ENCODE results near the gene PDP2. TPM values are rescaled to one million over a fixed set of nuclear protein-coding genes. Genes with fewer than 3 reads are reported as not detected.

The PDP2 gene
- total and polyA plus RNA-seq, 2 donors from 2014 or later, result 5.1 to 9.2 TPM

DNA sequence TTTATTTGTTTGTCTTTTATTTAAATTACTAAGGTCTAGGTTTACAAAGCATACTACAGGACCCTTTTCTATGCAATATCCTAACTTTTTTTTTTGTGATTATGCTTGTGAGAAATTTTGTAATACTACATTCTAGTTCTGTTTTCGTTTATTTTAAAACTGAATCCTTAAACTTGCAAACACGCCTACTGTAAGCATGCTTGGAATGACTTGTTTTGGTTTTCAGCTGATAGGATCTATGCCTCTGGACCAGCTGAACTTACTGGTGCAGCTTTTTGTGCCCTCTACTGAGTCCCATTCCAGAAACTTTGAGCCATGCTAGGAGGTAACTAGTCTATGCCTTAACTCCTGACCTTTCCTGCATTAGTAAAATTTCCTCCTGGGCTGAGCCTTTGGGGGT lies 6.0 kb downstream of the PDP2 start:
- Histone ChIP-seq H3K36me3 (ENCODE audit: control insufficient read depth in 2 of 3, insufficient read depth in 3 of 3, low read length in 3 of 3) (peaks cover 5 to 18% (median 16%) of the 10 kb centered on the region in 3 donors), H3K27ac (ENCODE audit: low read depth in 2 of 2, low read length in 2 of 2) (peak overlapping the region in 1 of 2 donors; percentile 3), H3K4me3 (ENCODE audit: low read length in 3 of 3) (peak overlapping the region in 1 of 3 donors; percentile 26), H3K27me3 (ENCODE audit: control insufficient read depth, insufficient read depth, low read length) (no peaks in the 10 kb centered on the region), H3K9me3 (ENCODE audit: control insufficient read depth in 2 of 3, insufficient read depth in 1 of 3, low read length in 3 of 3) (no peaks in the 10 kb centered on the region), H3K4me1 (ENCODE audit: control insufficient read depth in 2 of 3, insufficient read depth in 2 of 3, low read depth in 1 of 3, low read length in 3 of 3) (peaks cover 0 to 17% (median 14%) of the 10 kb centered on the region in 3 donors), H3K9ac (ENCODE audit: low read length in 3 of 3) (no peak overlapping the region)
- TF ChIP-seq, protein P1, sequence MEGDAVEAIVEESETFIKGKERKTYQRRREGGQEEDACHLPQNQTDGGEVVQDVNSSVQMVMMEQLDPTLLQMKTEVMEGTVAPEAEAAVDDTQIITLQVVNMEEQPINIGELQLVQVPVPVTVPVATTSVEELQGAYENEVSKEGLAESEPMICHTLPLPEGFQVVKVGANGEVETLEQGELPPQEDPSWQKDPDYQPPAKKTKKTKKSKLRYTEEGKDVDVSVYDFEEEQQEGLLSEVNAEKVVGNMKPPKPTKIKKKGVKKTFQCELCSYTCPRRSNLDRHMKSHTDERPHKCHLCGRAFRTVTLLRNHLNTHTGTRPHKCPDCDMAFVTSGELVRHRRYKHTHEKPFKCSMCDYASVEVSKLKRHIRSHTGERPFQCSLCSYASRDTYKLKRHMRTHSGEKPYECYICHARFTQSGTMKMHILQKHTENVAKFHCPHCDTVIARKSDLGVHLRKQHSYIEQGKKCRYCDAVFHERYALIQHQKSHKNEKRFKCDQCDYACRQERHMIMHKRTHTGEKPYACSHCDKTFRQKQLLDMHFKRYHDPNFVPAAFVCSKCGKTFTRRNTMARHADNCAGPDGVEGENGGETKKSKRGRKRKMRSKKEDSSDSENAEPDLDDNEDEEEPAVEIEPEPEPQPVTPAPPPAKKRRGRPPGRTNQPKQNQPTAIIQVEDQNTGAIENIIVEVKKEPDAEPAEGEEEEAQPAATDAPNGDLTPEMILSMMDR (IDR thresholded peaks at IDR 0.05; ENCODE audit: borderline replicate concordance, extremely low read depth, insufficient read depth), result no peak
- no peak for FAIRE-seq
- intact Hi-C loops (cut with DNase I), result no loop called here
- no peak for DNase-seq

GRCh38 chr16:66886914-66887313 lies 6.6 kb downstream of the PDP2 start:
- peak overlapping the region in 1 of 2 donors; percentile 3 for H3K27ac ChIP-seq (ENCODE audit: low read depth in 2 of 2, low read length in 2 of 2)
- peaks cover 0 to 17% (median 15%) of the 10 kb centered on the region in 3 donors for H3K4me1 ChIP-seq (ENCODE audit: control insufficient read depth in 2 of 3, insufficient read depth in 2 of 3, low read depth in 1 of 3, low read length in 3 of 3)
- H3K36me3 ChIP-seq (ENCODE audit: control insufficient read depth in 2 of 3, insufficient read depth in 3 of 3, low read length in 3 of 3), result peaks cover 5 to 18% (median 16%) of the 10 kb centered on the region in 3 donors
- intact Hi-C loops (cut with DNase I), result no loop called here
- FAIRE-seq (no peak), DNase-seq (no peak)
- no peak overlapping the region for H3K9ac ChIP-seq (ENCODE audit: low read length in 3 of 3)
- H3K27me3 ChIP-seq (ENCODE audit: control insufficient read depth, insufficient read depth, low read length), result no peaks in the 10 kb centered on the region
- H3K4me3 ChIP-seq (ENCODE audit: low read length in 3 of 3), result peak overlapping the region in 1 of 3 donors; percentile 26
- no peaks in the 10 kb centered on the region for H3K9me3 ChIP-seq (ENCODE audit: control insufficient read depth in 2 of 3, insufficient read depth in 1 of 3, low read length in 3 of 3)
- TF ChIP-seq, protein P1 (IDR thresholded peaks at IDR 0.05; ENCODE audit: borderline replicate concordance, extremely low read depth, insufficient read depth), result no peak

GRCh38 chr16:66888647-66889615 lies 8.6 kb downstream of the PDP2 start:
- Histone ChIP-seq H3K9ac (ENCODE audit: low read length in 3 of 3) (no peak overlapping the region), H3K4me1 (ENCODE audit: control insufficient read depth in 2 of 3, insufficient read depth in 2 of 3, low read depth in 1 of 3, low read length in 3 of 3) (peaks cover 0 to 17% (median 15%) of the 10 kb centered on the region in 3 donors), H3K36me3 (ENCODE audit: control insufficient read depth in 2 of 3, insufficient read depth in 3 of 3, low read length in 3 of 3) (peaks cover 5 to 18% (median 16%) of the 10 kb centered on the region in 3 donors), H3K9me3 (ENCODE audit: control insufficient read depth in 2 of 3, insufficient read depth in 1 of 3, low read length in 3 of 3) (no peaks in the 10 kb centered on the region), H3K4me3 (ENCODE audit: low read length in 3 of 3) (no peak overlapping the region), H3K27me3 (ENCODE audit: control insufficient read depth, insufficient read depth, low read length) (no peaks in the 10 kb centered on the region), H3K27ac (ENCODE audit: low read depth in 2 of 2, low read length in 2 of 2) (peak overlapping the region in 1 of 2 donors; percentile 5)
- FAIRE-seq (no peak), DNase-seq (peak in 1 of 5 donors; percentile 0)
- TF ChIP-seq, protein P1 (IDR thresholded peaks at IDR 0.05; ENCODE audit: borderline replicate concordance, extremely low read depth, insufficient read depth), result no peak
- intact Hi-C loops (cut with DNase I), result no loop called here

Data from kidney (tissue), 14 donors.